Left forelimb (tissue), 1 donor: ENCODE results near the gene SLC48A1.

Experiments used
- DNase-seq: peaks from one replicate; pipeline ENCODE4 v3.0.0-alpha.2; 2018; ENCODE audit warnings: low spot score

The SLC48A1 gene

GRCh38 chr12:47744778-47745436 is 28.1 kb upstream of the SLC48A1 start:
- DNase-seq: no peak

GRCh38 chr12:47745485-47746041 is 27.5 kb upstream of the SLC48A1 start:
- no peak for DNase-seq

GRCh38 chr12:47746073-47746472 is 27.0 kb upstream of the SLC48A1 start:
- DNase-seq: no peak

GRCh38 chr12:47746523-47746922 is 26.5 kb upstream of the SLC48A1 start:
- DNase-seq: no peak

- no peak for DNase-seq
These were observed 25.9 kb upstream of the SLC48A1 start for GRCh38 chr12:47747126-47747525.

GRCh38 chr12:47747596-47748506 is 25.2 kb upstream of the SLC48A1 start:
- DNase-seq: no peak

- DNase-seq: no peak
These were observed 24.6 kb upstream of the SLC48A1 start for GRCh38 chr12:47748507-47748828.

GRCh38 chr12:47748899-47749298 is 24.1 kb upstream of the SLC48A1 start:
- DNase-seq: no peak

- DNase-seq: no peak
These were observed 22.7 kb upstream of the SLC48A1 start for GRCh38 chr12:47750229-47750798.

GRCh38 chr12:47750916-47751470 is 22.0 kb upstream of the SLC48A1 start:
- DNase-seq: no peak

GRCh38 chr12:47751561-47751960 is 21.5 kb upstream of the SLC48A1 start:
- DNase-seq: no peak

- no peak for DNase-seq
These were observed 20.9 kb upstream of the SLC48A1 start for GRCh38 chr12:47752121-47752520.

- DNase-seq: no peak
These were observed 20.5 kb upstream of the SLC48A1 start for GRCh38 chr12:47752552-47752951.

GRCh38 chr12:47753021-47754001 is 19.7 kb upstream of the SLC48A1 start:
- no peak for DNase-seq

GRCh38 chr12:47754126-47754525 is 18.9 kb upstream of the SLC48A1 start:
- no peak for DNase-seq

- no peak for DNase-seq
These were observed 18.2 kb upstream of the SLC48A1 start for GRCh38 chr12:47754881-47755280.

- DNase-seq: no peak
These were observed 17.1 kb upstream of the SLC48A1 start for GRCh38 chr12:47755655-47756562.

- no peak for DNase-seq
These were observed 15.6 kb upstream of the SLC48A1 start for GRCh38 chr12:47757364-47757839.

- DNase-seq: no peak
These were observed 15.0 kb upstream of the SLC48A1 start for GRCh38 chr12:47757840-47758583.

GRCh38 chr12:47758584-47758833 is 14.5 kb upstream of the SLC48A1 start:
- no peak for DNase-seq
